ENCODE results near the gene TBCB.

Gene TBCB

GRCh38 chr19:36151144-36152018, 36.1 kb downstream of the TBCB start:
- no peak for TF ChIP-seq CTCF (IDR thresholded peaks at IDR 0.05; ENCODE audit: low read depth, low read length)
- H3K4me3 ChIP-seq (replicated peaks in 1 of 2; ENCODE audit: low read depth in 2 of 2, low read length in 2 of 2) = peak overlapping the region; percentile 51 to 64
- peak; percentile 34 to 42 for DNase-seq (ENCODE audit: low read depth in 2 of 2)

GRCh38 chr19:36152019-36152351, 36.7 kb downstream of the TBCB start:
- peak overlapping the region; percentile 51 to 64 for H3K4me3 ChIP-seq (replicated peaks in 1 of 2; ENCODE audit: low read depth in 2 of 2, low read length in 2 of 2)
- DNase-seq (ENCODE audit: low read depth in 2 of 2) = peak in 1 of 2 donors; percentile 35
- TF ChIP-seq CTCF (IDR thresholded peaks at IDR 0.05; ENCODE audit: low read depth, low read length) = no peak

GRCh38 chr19:36152352-36153091, 37.3 kb downstream of the TBCB start, which contains the start of gene COX7A1:
TSS of gene COX7A1 (minus strand) at chr19:36152447. CDS start at chr19:36152407, 40 bp downstream.
- peak within 1 kb of the TSS; percentile 51 to 64 for H3K4me3 ChIP-seq (replicated peaks in 1 of 2; ENCODE audit: low read depth in 2 of 2, low read length in 2 of 2)
- no peak for TF ChIP-seq CTCF (IDR thresholded peaks at IDR 0.05; ENCODE audit: low read depth, low read length)
- DNase-seq (ENCODE audit: low read depth in 2 of 2) = peak; percentile 70

GRCh38 chr19:36153126-36153525, 37.9 kb downstream of the TBCB start:
- no peak for TF ChIP-seq CTCF (IDR thresholded peaks at IDR 0.05; ENCODE audit: low read depth, low read length)
- peak overlapping the region in 1 of 2 donors; percentile 64 for H3K4me3 ChIP-seq (replicated peaks in 1 of 2; ENCODE audit: low read depth in 2 of 2, low read length in 2 of 2)
- DNase-seq (ENCODE audit: low read depth in 2 of 2) = no peak

GRCh38 chr19:36160821-36161596, 45.7 kb downstream of the TBCB start:
- DNase-seq (ENCODE audit: low read depth in 2 of 2) = no peak
- no peak overlapping the region for H3K4me3 ChIP-seq (replicated peaks in 1 of 2; ENCODE audit: low read depth in 2 of 2, low read length in 2 of 2)
- TF ChIP-seq CTCF (IDR thresholded peaks at IDR 0.05; ENCODE audit: low read depth, low read length) = no peak

GRCh38 chr19:36163813-36164212, 48.5 kb downstream of the TBCB start:
- no peak for TF ChIP-seq CTCF (IDR thresholded peaks at IDR 0.05; ENCODE audit: low read depth, low read length)

More at GRCh38 chr19:36163813-36164212, 48.5 kb downstream of the TBCB start:
- DNase-seq (ENCODE audit: low read depth in 2 of 2) = no peak
- H3K4me3 ChIP-seq (replicated peaks in 1 of 2; ENCODE audit: low read depth in 2 of 2, low read length in 2 of 2) = no peak overlapping the region

Data from cardiac fibroblast (primary cell).